Measurements from ENCODE around the gene CPNE2. TPM values are rescaled to one million over a fixed set of nuclear protein-coding genes. Genes with fewer than 3 reads are reported as not detected.

CPNE2 gene
- total and polyA plus RNA-seq, 10 of the 15 experiments (the other 5 are each of a cell fraction or from before 2014, with no cell fraction given) = 3.1 to 22.1 (median 9.9) TPM

GRCh38 chr16:57125376-57125775, 33.0 kb downstream of the CPNE2 start (continued):
- TF ChIP-seq EZH2 (IDR thresholded peaks at IDR 0.05; ENCODE audit: borderline replicate concordance, control insufficient read depth, low read depth, low read length) = no peak
- no peak for TF ChIP-seq ATF7 (IDR thresholded peaks at IDR 0.05; ENCODE audit: low read depth)
- TF ChIP-seq ASH2L (IDR thresholded peaks at IDR 0.05; ENCODE audit: borderline replicate concordance, low read depth) = no peak

- DNase-seq (ENCODE audit: low read depth, low spot score) (no peak), ATAC-seq (no peak), FAIRE-seq (no peak)
- Histone ChIP-seq H2AFZ (ENCODE audit: control insufficient read depth, low read depth, low read length) (no peak overlapping the region), H3K4me3 (no peak overlapping the region), H3K9me3 (replicated peaks; ENCODE audit: control insufficient read depth, insufficient read depth, low read length) (no peaks in the 10 kb centered on the region), H3K4me2 (ENCODE audit: control insufficient read depth, insufficient read depth) (no peak overlapping the region), H3K36me3 (ENCODE audit: control insufficient read depth in 2 of 2, insufficient read depth in 2 of 2, low read length in 1 of 2) (no peaks in the 10 kb centered on the region), H3K4me1 (ENCODE audit: control insufficient read depth, insufficient read depth, low read length) (peaks cover 31% of the 10 kb centered on the region), H3K27ac (ENCODE audit: control insufficient read depth, insufficient read depth) (no peak overlapping the region), H3K79me2 (ENCODE audit: control insufficient read depth, insufficient read depth, low read length) (no peaks in the 10 kb centered on the region), H3K9ac (ENCODE audit: control insufficient read depth, insufficient read depth, low read length) (no peak overlapping the region), H4K20me1 (ENCODE audit: control insufficient read depth, insufficient read depth) (no peaks in the 10 kb centered on the region), H3K27me3 (replicated peaks in 1 of 2; ENCODE audit: control insufficient read depth in 2 of 2, insufficient read depth in 2 of 2, low read length in 1 of 2) (no peaks in the 10 kb centered on the region)
- intact Hi-C loops (cut with micrococcal nuclease; ENCODE audit: unreplicated experiment) = loop anchor here (5.0 kb wide), 1 partner anchor 41 kb away; no protein-coding TSS in a partner anchor
- in situ Hi-C loops (cut with MboI) = no loop called here
- 0 out of 4 replicates have a peak, but pooled peaks of 1 of the 2 experiments have one; percentile 39 for TF ChIP-seq SRF (IDR thresholded peaks at IDR 0.05; ENCODE audit: low read depth in 2 of 2, low read length in 2 of 2)
- TF ChIP-seq SREBF2 (IDR thresholded peaks at IDR 0.05; ENCODE audit: low read length) = no peak
- TF ChIP-seq MLLT1 (IDR thresholded peaks at IDR 0.05) = peak; percentile 67; the same call in 1 of the 2 replicates
- WGBS (ENCODE audit: insufficient coverage, insufficient replicate concordance, low lambda C conversion rate, missing lambda C conversion rate) = 75% methylated on average over 4 of the region's 4 CpGs
- ChIA-PET CTCF (interaction anchor here (1.4 to 1.5 kb wide), 2 partner anchors 33 to 43 kb away, joined by 7 to 9 read pairs; partner anchors contain the start of gene CPNE2), RAD21 (ENCODE audit: unreplicated experiment) (interaction anchor here (2.7 kb wide), 1 partner anchor 45 kb away, joined by 6 read pairs; no protein-coding TSS in a partner anchor), SMC1A (ENCODE audit: uncharacterized antibody, unreplicated experiment) (interaction anchor here (1.0 to 1.4 kb wide), 3 partner anchors 14 to 42 kb away, joined by 3 to 6 read pairs (median 3); no protein-coding TSS in a partner anchor), POLR2A (interaction anchor here (0.9 to 1.1 kb wide), 2 partner anchors 9 to 26 kb away, joined by 3 read pairs; no protein-coding TSS in a partner anchor)
- BruUV-seq (replicated peaks) = no TSS peak
Observed at GRCh38 chr16:57125969-57126368, 33.6 kb downstream of the CPNE2 start.
